PFSK-1 (cell line): ENCODE data around the gene IFITM1.

Experiments used
- FOXP2 ChIP-seq: optimal IDR thresholded peaks from 2 replicates; pipeline ENCODE3; 2011; ENCODE audit warnings: borderline replicate concordance, control low read depth, inconsistent platforms; ENCODE audit not compliant: insufficient read depth; ENCODE audit errors: extremely low read length, extremely low read depth
- POLR2AphosphoS5 ChIP-seq: IDR thresholded peaks from 2 replicates; pipeline ENCODE4 v1.6.1; 2012; ENCODE audit warnings: low read depth, mild to moderate bottlenecking, control low read depth, low read length, moderate library complexity
- SIN3A ChIP-seq: IDR thresholded peaks from 2 replicates; pipeline ENCODE4 v1.6.1; 2012; ENCODE audit warnings: mild to moderate bottlenecking, low read length, moderate library complexity, borderline replicate concordance; ENCODE audit not compliant: insufficient read depth
- TAF1 ChIP-seq: IDR thresholded peaks from 2 replicates; pipeline ENCODE4 v1.6.1; 2012; ENCODE audit warnings: low read length, control low read depth, borderline replicate concordance; ENCODE audit not compliant: insufficient read depth
- TF ChIP-seq, protein P1 (sequence below), 2 experiments: IDR thresholded peaks; 2 replicates each; pipeline versions ENCODE4 v1.6.1 to v1.8.0; 2011 to 2012; ENCODE audit warnings: low read depth in 2 of 2, low read length in 2 of 2, control low read depth in 1 of 2, inconsistent platforms in 1 of 2, mild to moderate bottlenecking in 1 of 2, moderate library complexity in 1 of 2; ENCODE audit not compliant: insufficient read depth in 1 of 2

Gene IFITM1

GRCh38 chr11:358129-358800 is 44.4 kb downstream of the IFITM1 start:
- TF ChIP-seq POLR2AphosphoS5 (no peak), TAF1 (no peak), SIN3A (no peak), FOXP2 (no peak)
- TF ChIP-seq, protein P1, sequence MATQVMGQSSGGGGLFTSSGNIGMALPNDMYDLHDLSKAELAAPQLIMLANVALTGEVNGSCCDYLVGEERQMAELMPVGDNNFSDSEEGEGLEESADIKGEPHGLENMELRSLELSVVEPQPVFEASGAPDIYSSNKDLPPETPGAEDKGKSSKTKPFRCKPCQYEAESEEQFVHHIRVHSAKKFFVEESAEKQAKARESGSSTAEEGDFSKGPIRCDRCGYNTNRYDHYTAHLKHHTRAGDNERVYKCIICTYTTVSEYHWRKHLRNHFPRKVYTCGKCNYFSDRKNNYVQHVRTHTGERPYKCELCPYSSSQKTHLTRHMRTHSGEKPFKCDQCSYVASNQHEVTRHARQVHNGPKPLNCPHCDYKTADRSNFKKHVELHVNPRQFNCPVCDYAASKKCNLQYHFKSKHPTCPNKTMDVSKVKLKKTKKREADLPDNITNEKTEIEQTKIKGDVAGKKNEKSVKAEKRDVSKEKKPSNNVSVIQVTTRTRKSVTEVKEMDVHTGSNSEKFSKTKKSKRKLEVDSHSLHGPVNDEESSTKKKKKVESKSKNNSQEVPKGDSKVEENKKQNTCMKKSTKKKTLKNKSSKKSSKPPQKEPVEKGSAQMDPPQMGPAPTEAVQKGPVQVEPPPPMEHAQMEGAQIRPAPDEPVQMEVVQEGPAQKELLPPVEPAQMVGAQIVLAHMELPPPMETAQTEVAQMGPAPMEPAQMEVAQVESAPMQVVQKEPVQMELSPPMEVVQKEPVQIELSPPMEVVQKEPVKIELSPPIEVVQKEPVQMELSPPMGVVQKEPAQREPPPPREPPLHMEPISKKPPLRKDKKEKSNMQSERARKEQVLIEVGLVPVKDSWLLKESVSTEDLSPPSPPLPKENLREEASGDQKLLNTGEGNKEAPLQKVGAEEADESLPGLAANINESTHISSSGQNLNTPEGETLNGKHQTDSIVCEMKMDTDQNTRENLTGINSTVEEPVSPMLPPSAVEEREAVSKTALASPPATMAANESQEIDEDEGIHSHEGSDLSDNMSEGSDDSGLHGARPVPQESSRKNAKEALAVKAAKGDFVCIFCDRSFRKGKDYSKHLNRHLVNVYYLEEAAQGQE (IDR thresholded peaks at IDR 0.05; ENCODE audit: insufficient read depth in 1 of 2, low read depth in 2 of 2, low read length in 2 of 2), result no peak

- TF ChIP-seq, protein P1 (IDR thresholded peaks at IDR 0.05; ENCODE audit: insufficient read depth in 1 of 2, low read depth in 2 of 2, low read length in 2 of 2), result no peak
- TF ChIP-seq POLR2AphosphoS5 (no peak), TAF1 (no peak), FOXP2 (no peak), SIN3A (no peak)
Observed at GRCh38 chr11:359181-359714, 45.4 kb downstream of the IFITM1 start.

DNA sequence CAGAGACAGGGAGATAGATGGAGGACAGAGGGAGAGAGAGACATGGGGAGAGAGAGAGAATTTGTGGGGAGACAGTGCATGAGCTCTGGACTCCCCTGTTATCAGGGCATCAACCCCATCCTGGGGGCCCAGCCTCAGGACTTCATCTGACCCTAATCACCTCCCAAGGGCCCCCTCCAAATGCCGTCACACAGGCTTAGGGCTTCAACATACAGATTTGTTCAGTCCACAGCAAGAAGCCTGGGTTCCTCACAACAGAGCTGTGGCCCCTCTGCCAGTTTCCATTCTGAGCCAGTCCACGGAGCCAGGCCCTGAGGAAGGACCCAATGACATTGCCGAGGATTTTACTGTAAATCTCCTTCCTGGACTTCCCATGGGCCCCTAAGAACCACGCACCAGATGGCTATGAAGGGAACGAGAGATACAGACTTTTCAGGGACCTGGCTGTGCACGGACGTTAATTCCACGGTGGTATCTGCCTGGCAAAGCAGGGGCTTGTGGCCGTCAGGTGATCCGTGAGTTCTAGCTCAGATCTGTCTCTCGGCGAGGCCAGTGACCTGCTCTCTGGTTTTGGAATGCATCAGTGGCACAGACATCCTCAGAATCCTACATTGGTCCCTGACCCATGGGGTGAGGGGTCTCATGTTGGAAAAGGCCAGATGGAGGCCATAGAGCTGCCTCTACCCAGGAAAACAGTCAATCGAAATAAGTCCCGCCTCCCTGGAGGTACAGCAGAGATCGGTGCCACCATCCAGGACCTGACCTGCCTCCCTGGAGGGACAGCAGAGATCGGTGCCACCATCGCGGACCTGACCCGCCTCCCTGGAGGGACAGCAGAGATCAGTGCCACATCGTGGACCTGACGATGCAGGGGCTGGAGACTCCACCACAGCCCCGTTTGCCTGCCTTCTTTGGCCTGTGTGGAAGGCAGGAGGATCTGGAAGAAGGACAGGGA is 46.8 kb downstream of the IFITM1 start:
- TF ChIP-seq TAF1 (no peak), POLR2AphosphoS5 (no peak)
- TF ChIP-seq, protein P1 (IDR thresholded peaks at IDR 0.05; ENCODE audit: insufficient read depth in 1 of 2, low read depth in 2 of 2, low read length in 2 of 2), result 0 out of 4 replicates have a peak, but pooled peaks of 1 of the 2 experiments have one; percentile 2

GRCh38 chr11:362642-363442 is 49.0 kb downstream of the IFITM1 start:
- TF ChIP-seq POLR2AphosphoS5 (no peak), TAF1 (no peak), FOXP2 (no peak), SIN3A (no peak)
- TF ChIP-seq, protein P1 (IDR thresholded peaks at IDR 0.05; ENCODE audit: insufficient read depth in 1 of 2, low read depth in 2 of 2, low read length in 2 of 2), result no peak
